Activated CD4-positive, alpha-beta T cell treated with anti-CD3 and anti-CD28 coated beads, Interleukin-2, amount 50 U/mL, for 4 hours (primary cell): ENCODE data around the gene OR5I1.
"Not testable (repeated sequence)": the region's sequence is repeated elsewhere in the genome, so short reads cannot be mapped to it uniquely, and the experiment has no call there.

Experiments
- DNase-seq, 2 experiments: peaks; one replicate each; pipeline ENCODE4 v3.0.0-alpha.2; 2020

OR5I1 gene

GRCh38 chr11:55936300-55936699 is at the start of gene OR5I1:
TSS of gene OR5I1 (minus strand) at chr11:55936400. CDS start at chr11:55936400, 0 bp downstream.
- DNase-seq = no peak

GRCh38 chr11:55970935-55971334 is 34.7 kb upstream of the OR5I1 start:
- DNase-seq = no peak

GRCh38 chr11:55969845-55970244 is 33.6 kb upstream of the OR5I1 start, which contains the start of gene OR10AG1:
TSS of gene OR10AG1 (minus strand) at chr11:55969945. CDS start at chr11:55969907, 38 bp downstream.
- no peak for DNase-seq

- no peak for DNase-seq
Measured at GRCh38 chr11:55967914-55968313, 31.7 kb upstream of the OR5I1 start.

- no peak for DNase-seq
Measured at GRCh38 chr11:55966391-55966790, 30.2 kb upstream of the OR5I1 start.

GRCh38 chr11:55956521-55956920 is 20.3 kb upstream of the OR5I1 start:
- DNase-seq = no peak

- DNase-seq = no peak
Measured at GRCh38 chr11:55949330-55949729, 13.1 kb upstream of the OR5I1 start.

- no peak for DNase-seq
Measured at GRCh38 chr11:55942785-55943392, 6.7 kb upstream of the OR5I1 start.

GRCh38 chr11:55920537-55920936 is 15.7 kb downstream of the OR5I1 start:
- no peak for DNase-seq

- no peak for DNase-seq
Measured at GRCh38 chr11:55914482-55914881, 21.7 kb downstream of the OR5I1 start, which contains the start of gene OR5W2. TSS of gene OR5W2 (minus strand) at chr11:55914582. CDS start at chr11:55914582, 0 bp downstream.

GRCh38 chr11:55902308-55902707 is 33.9 kb downstream of the OR5I1 start:
- no peak for DNase-seq

- no peak for DNase-seq
Measured at GRCh38 chr11:55895216-55895615, 41.0 kb downstream of the OR5I1 start.

- DNase-seq = not testable (repeated sequence)
Measured at GRCh38 chr11:55885481-55885880, 50.7 kb downstream of the OR5I1 start.
